DOHH2 (cell line): ENCODE data around the gene CRLF2.

Experiments used
- H3F3A ChIP-seq: fragments of 200-600 bp; sonication (generic), shearing (Covaris generic); 2 replicates; pipeline ENCODE4 v1.6.0; 2016; ENCODE audit warnings: antibody characterized with exemption, mild to moderate bottlenecking; ENCODE audit not compliant: control insufficient read depth, insufficient read depth
- H3K27ac ChIP-seq: fragments of 200-600 bp; sonication (generic); 2 replicates; pipeline ENCODE4 v1.5.1; 2014; ENCODE audit warnings: low read depth, mild to moderate bottlenecking, low read length, moderate library complexity
- H3K27me3 ChIP-seq: fragments of 200-600 bp; sonication (generic); 2 replicates; pipeline ENCODE4 v1.6.1; 2014; ENCODE audit warnings: mild to moderate bottlenecking, low read length, mixed read lengths; ENCODE audit not compliant: control insufficient read depth
- H3K36me3 ChIP-seq: fragments of 200-600 bp; sonication (generic); 2 replicates; pipeline ENCODE4 v1.6.1; 2014; ENCODE audit warnings: mild to moderate bottlenecking, low read length, moderate library complexity, mixed read lengths; ENCODE audit not compliant: control insufficient read depth
- H3K4me1 ChIP-seq: fragments of 200-600 bp; sonication (generic); 2 replicates; pipeline ENCODE4 v1.6.1; 2014; ENCODE audit warnings: mild to moderate bottlenecking, low read length, mixed read lengths; ENCODE audit not compliant: control insufficient read depth
- H3K4me2 ChIP-seq: fragments of 200-600 bp; sonication (generic); 2 replicates; pipeline ENCODE4 v1.6.0; 2014; ENCODE audit warnings: mild to moderate bottlenecking, low read length, moderate library complexity
- H3K4me3 ChIP-seq: fragments of 200-600 bp; sonication (generic); 2 replicates; pipeline ENCODE4 v1.5.1; 2014; ENCODE audit warnings: mild to moderate bottlenecking, low read length, mixed read lengths
- H3K79me2 ChIP-seq: fragments of 200-600 bp; sonication (generic); 2 replicates; pipeline ENCODE4 v1.6.1; 2014; ENCODE audit warnings: mild to moderate bottlenecking, low read length, mixed read lengths; ENCODE audit not compliant: control insufficient read depth
- H3K9me2 ChIP-seq: fragments of 200-600 bp; sonication (generic); replicated peaks from 2 replicates; pipeline ENCODE4 v1.6.1; 2014; ENCODE audit warnings: mild to moderate bottlenecking, low read length, mixed read lengths; ENCODE audit not compliant: control insufficient read depth
- H3K9me3 ChIP-seq: fragments of 200-600 bp; sonication (generic); 2 replicates; pipeline ENCODE4 v1.6.1; 2014; ENCODE audit warnings: antibody characterized with exemption, low read length, mixed read lengths; ENCODE audit not compliant: control insufficient read depth, insufficient read depth
- H4K20me1 ChIP-seq: fragments of 200-600 bp; sonication (generic); 2 replicates; pipeline ENCODE4 v1.6.0; 2014; ENCODE audit warnings: low read depth, mild to moderate bottlenecking, antibody characterized with exemption, low read length, moderate library complexity; ENCODE audit not compliant: control insufficient read depth, insufficient read depth
- EZH2phosphoT487 ChIP-seq: fragments of 200-600 bp; sonication (generic); IDR thresholded peaks from 2 replicates; pipeline ENCODE4 v1.6.1; 2017; ENCODE audit warnings: borderline replicate concordance, mild to moderate bottlenecking, antibody characterized with exemption, low read length, moderate library complexity, mixed read lengths
- TF ChIP-seq, protein P1 (sequence below): fragments of 200-600 bp; sonication (generic); IDR thresholded peaks from one replicate; pipeline ENCODE4 v1.5.1; 2014; ENCODE audit warnings: antibody characterized with exemption, mild to moderate bottlenecking, low read depth, low read length; ENCODE audit not compliant: poor library complexity, severe bottlenecking

Gene CRLF2

DNA sequence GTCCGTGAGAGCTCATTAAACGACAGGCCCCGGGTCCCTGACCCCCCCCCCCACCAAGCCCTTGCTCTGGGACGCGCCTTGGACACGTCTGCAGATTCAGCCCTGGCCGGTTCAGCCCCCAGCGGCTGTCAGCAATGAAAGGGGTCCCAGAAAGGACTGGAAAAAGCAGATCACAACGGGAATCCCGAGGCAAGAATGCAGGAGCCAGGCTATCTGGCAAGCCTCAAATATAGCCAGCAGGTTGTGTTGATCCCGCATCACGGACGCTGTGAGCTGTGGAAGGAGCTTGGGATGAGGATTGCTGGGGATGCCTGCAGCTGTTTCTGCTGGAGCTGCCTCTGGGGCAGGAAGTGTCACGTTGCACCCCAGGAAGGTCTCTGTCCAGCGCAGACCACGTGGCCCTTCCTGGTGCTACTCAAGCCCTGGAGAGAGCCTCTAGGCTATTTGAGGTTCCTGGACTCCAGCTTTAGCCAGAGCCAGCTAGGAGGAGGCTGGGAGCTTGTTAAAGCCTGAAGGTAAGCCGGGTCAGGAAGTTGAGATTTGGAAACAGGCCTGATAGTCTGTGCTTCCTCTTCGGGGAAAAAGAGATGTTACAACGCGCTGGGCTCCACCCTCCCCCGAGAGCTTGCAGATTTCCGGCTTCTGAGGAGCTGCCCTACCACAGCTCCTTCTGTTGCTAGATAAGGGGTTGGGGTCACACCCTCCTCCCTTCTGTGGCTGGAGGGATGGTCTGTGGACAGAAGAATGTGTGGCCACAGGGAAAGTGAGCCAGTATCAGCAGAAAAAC, 36.8 kb upstream of the CRLF2 start:
- no peaks in the 10 kb centered on the region for H3K36me3 ChIP-seq
- H4K20me1 ChIP-seq, result no peaks in the 10 kb centered on the region
- no peaks in the 10 kb centered on the region for H3K27me3 ChIP-seq
- H3K9me2 ChIP-seq, result no peaks in the 10 kb centered on the region
- peak overlapping the region; percentile 79 for H3K27ac ChIP-seq
- H3K4me3 ChIP-seq, result peak overlapping the region; percentile 59
- 0 out of 2 replicates have a peak, but pooled peaks cover 2% of the 10 kb centered on the region for H3F3A ChIP-seq
- TF ChIP-seq, protein P1, sequence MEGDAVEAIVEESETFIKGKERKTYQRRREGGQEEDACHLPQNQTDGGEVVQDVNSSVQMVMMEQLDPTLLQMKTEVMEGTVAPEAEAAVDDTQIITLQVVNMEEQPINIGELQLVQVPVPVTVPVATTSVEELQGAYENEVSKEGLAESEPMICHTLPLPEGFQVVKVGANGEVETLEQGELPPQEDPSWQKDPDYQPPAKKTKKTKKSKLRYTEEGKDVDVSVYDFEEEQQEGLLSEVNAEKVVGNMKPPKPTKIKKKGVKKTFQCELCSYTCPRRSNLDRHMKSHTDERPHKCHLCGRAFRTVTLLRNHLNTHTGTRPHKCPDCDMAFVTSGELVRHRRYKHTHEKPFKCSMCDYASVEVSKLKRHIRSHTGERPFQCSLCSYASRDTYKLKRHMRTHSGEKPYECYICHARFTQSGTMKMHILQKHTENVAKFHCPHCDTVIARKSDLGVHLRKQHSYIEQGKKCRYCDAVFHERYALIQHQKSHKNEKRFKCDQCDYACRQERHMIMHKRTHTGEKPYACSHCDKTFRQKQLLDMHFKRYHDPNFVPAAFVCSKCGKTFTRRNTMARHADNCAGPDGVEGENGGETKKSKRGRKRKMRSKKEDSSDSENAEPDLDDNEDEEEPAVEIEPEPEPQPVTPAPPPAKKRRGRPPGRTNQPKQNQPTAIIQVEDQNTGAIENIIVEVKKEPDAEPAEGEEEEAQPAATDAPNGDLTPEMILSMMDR, result no peak
- no peak for TF ChIP-seq EZH2phosphoT487
- H3K9me3 ChIP-seq, result no peaks in the 10 kb centered on the region
- peaks cover 28% of the 10 kb centered on the region for H3K4me1 ChIP-seq
- H3K79me2 ChIP-seq, result no peaks in the 10 kb centered on the region
- peak overlapping the region; percentile 75 for H3K4me2 ChIP-seq

DNA sequence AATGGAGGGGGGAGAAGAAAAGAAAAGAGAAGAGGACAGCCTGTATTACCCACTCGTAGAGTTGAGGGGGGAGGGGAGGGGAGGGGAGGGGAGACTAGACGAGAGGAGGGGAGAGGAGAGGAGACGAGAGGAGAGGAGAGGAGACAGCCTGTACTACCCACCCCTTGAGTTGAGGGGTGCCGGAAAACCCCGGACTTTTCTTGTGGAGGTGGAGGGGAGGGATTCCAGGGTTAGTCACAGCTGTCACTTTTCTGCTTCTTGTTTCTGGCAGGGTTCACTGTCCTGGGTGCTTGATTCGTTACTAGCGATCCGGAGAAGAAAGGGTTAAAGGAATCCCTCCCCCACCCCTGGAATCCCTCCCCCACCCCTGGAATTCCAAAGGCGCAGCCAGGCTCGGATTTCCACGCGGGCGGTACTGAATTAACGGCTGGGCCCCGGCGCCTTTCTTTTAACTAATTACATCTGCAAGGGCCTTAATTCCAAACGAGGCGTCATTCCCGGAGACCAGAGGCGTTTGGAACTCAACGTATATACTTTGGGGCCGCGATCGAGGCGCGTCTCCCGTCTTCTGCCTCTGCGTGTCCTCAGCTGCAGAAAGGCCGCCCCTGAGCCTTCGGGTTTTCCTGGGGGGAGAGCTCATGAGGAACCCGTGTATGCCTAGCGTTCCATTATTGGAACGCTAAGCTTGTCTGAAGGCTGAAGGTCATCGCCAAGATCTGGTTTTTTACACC, 36.0 kb upstream of the CRLF2 start:
- no peaks in the 10 kb centered on the region for H3K79me2 ChIP-seq
- H3K36me3 ChIP-seq, result no peaks in the 10 kb centered on the region
- peak overlapping the region; percentile 59 for H3K4me3 ChIP-seq
- no peaks in the 10 kb centered on the region for H3K9me2 ChIP-seq
- H3K4me2 ChIP-seq, result peak overlapping the region; percentile 75
- H3K4me1 ChIP-seq, result peaks cover 36% of the 10 kb centered on the region
- H3K9me3 ChIP-seq, result no peaks in the 10 kb centered on the region
- no peaks in the 10 kb centered on the region for H3K27me3 ChIP-seq
- H4K20me1 ChIP-seq, result no peaks in the 10 kb centered on the region
- TF ChIP-seq, protein P1, result no peak
- no peak for TF ChIP-seq EZH2phosphoT487
- H3F3A ChIP-seq, result 0 out of 2 replicates have a peak, but pooled peaks cover 2% of the 10 kb centered on the region
- H3K27ac ChIP-seq, result peak overlapping the region; percentile 79

DNA sequence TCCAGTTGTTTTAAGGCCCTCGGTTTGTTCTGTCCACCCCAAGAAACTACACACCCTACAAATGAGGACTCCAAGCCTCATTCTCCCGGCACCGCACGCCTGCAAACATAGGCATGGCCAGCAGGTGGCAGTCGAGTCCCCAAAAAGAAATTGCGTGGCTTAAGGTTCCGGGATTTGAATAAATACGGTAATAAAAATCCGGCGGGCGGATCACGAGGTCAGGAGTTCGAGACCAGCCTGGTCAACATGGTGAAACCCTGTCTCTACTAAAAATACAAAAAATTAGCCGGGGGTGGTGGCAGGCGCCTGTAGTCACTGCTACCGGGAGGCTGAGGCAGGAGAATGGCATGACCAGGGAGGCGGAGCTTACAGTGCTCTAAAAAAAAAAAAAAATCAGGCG, 34.4 kb upstream of the CRLF2 start:
- no peaks in the 10 kb centered on the region for H3K36me3 ChIP-seq

More for the DNA sequence above, 34.4 kb upstream of the CRLF2 start:
- H3K9me3 ChIP-seq, result no peaks in the 10 kb centered on the region
- peaks cover 43% of the 10 kb centered on the region for H3K4me1 ChIP-seq
- H4K20me1 ChIP-seq, result no peaks in the 10 kb centered on the region
- no peak overlapping the region for H3K4me2 ChIP-seq
- H3K4me3 ChIP-seq, result no peak overlapping the region
- no peak overlapping the region for H3K27ac ChIP-seq
- H3K9me2 ChIP-seq, result no peaks in the 10 kb centered on the region
- no peaks in the 10 kb centered on the region for H3K79me2 ChIP-seq
- no peaks in the 10 kb centered on the region for H3K27me3 ChIP-seq
- no peak for TF ChIP-seq EZH2phosphoT487
- TF ChIP-seq, protein P1, result peak; percentile 82
- H3F3A ChIP-seq, result 0 out of 2 replicates have a peak, but pooled peaks cover 2% of the 10 kb centered on the region
